T-helper 1 cell treated with Interleukin-12 subunit alpha and Interleukin-12 subunit beta and Interleukin-4 antibody, amounts not matched to agents 30 μg/mL and 1 μg/mL, for 36 hours (primary cell): ENCODE data around the gene HIVEP3.

Experiments used
- H3K27ac Mint-ChIP-seq: one replicate; pipeline ENCODE4 v1.8.0; 2021; ENCODE audit warnings: mild to moderate bottlenecking, mixed read lengths
- H3K27me3 Mint-ChIP-seq: one replicate; pipeline ENCODE4 v1.8.0; 2021; ENCODE audit warnings: low read depth, mixed read lengths
- H3K36me3 Mint-ChIP-seq: one replicate; pipeline ENCODE4 v1.8.0; 2021; ENCODE audit warnings: low read depth, mixed read lengths
- H3K4me1 Mint-ChIP-seq: one replicate; pipeline ENCODE4 v1.8.0; 2021; ENCODE audit warnings: low read depth, mixed read lengths
- H3K4me3 Mint-ChIP-seq: one replicate; pipeline ENCODE4 v1.8.0; 2021; ENCODE audit warnings: mild to moderate bottlenecking, moderate library complexity, mixed read lengths
- H3K9me3 Mint-ChIP-seq: one replicate; pipeline ENCODE4 v1.8.0; 2021; ENCODE audit warnings: mixed read lengths

The HIVEP3 gene

GRCh38 chr1:41728403-41729202 lies 190.1 kb downstream of the HIVEP3 start:
- Mint-ChIP-seq H3K4me3 (peak overlapping the region; percentile 16), H3K27me3 (no peaks in the 10 kb centered on the region), H3K9me3 (peaks cover 4% of the 10 kb centered on the region), H3K36me3 (no peaks in the 10 kb centered on the region), H3K27ac (peak overlapping the region; percentile 38), H3K4me1 (peaks cover 41% of the 10 kb centered on the region)

- no peaks in the 10 kb centered on the region for H3K36me3 Mint-ChIP-seq
- no peak overlapping the region for H3K4me3 Mint-ChIP-seq
- peak overlapping the region; percentile 62 for H3K27ac Mint-ChIP-seq
- peaks cover 40% of the 10 kb centered on the region for H3K4me1 Mint-ChIP-seq
- no peaks in the 10 kb centered on the region for H3K27me3 Mint-ChIP-seq
- H3K9me3 Mint-ChIP-seq, result peaks cover 4% of the 10 kb centered on the region
Observed at GRCh38 chr1:41727749-41728115, 191.0 kb downstream of the HIVEP3 start.

GRCh38 chr1:41726899-41727748 lies 191.6 kb downstream of the HIVEP3 start:
- Mint-ChIP-seq H3K27ac (peak overlapping the region; percentile 62), H3K4me3 (peak overlapping the region; percentile 66), H3K4me1 (peaks cover 43% of the 10 kb centered on the region)

GRCh38 chr1:41726292-41726691 lies 192.4 kb downstream of the HIVEP3 start:
- H3K4me1 Mint-ChIP-seq, result peaks cover 44% of the 10 kb centered on the region
- H3K9me3 Mint-ChIP-seq, result no peaks in the 10 kb centered on the region
- peak overlapping the region; percentile 62 for H3K27ac Mint-ChIP-seq
- H3K4me3 Mint-ChIP-seq, result peak overlapping the region; percentile 66
- H3K27me3 Mint-ChIP-seq, result no peaks in the 10 kb centered on the region
- no peaks in the 10 kb centered on the region for H3K36me3 Mint-ChIP-seq

More at GRCh38 chr1:41726899-41727748, 191.6 kb downstream of the HIVEP3 start:
- no peaks in the 10 kb centered on the region for H3K36me3 Mint-ChIP-seq
- peaks cover 4% of the 10 kb centered on the region for H3K9me3 Mint-ChIP-seq
- no peaks in the 10 kb centered on the region for H3K27me3 Mint-ChIP-seq

GRCh38 chr1:41724926-41725325 lies 193.8 kb downstream of the HIVEP3 start:
- H3K27ac Mint-ChIP-seq, result no peak overlapping the region
- H3K27me3 Mint-ChIP-seq, result no peaks in the 10 kb centered on the region
- H3K4me3 Mint-ChIP-seq, result no peak overlapping the region
- peaks cover 50% of the 10 kb centered on the region for H3K4me1 Mint-ChIP-seq
- no peaks in the 10 kb centered on the region for H3K9me3 Mint-ChIP-seq
- no peaks in the 10 kb centered on the region for H3K36me3 Mint-ChIP-seq

GRCh38 chr1:41724248-41724647 lies 194.5 kb downstream of the HIVEP3 start:
- no peaks in the 10 kb centered on the region for H3K27me3 Mint-ChIP-seq
- H3K4me3 Mint-ChIP-seq, result no peak overlapping the region
- no peaks in the 10 kb centered on the region for H3K9me3 Mint-ChIP-seq
- no peak overlapping the region for H3K27ac Mint-ChIP-seq
- peaks cover 45% of the 10 kb centered on the region for H3K4me1 Mint-ChIP-seq
- no peaks in the 10 kb centered on the region for H3K36me3 Mint-ChIP-seq

GRCh38 chr1:41723786-41724185 lies 194.9 kb downstream of the HIVEP3 start:
- H3K4me1 Mint-ChIP-seq, result peaks cover 44% of the 10 kb centered on the region

GRCh38 chr1:41722184-41722583 lies 196.5 kb downstream of the HIVEP3 start:
- Mint-ChIP-seq H3K27me3 (no peaks in the 10 kb centered on the region), H3K36me3 (no peaks in the 10 kb centered on the region), H3K4me3 (no peak overlapping the region), H3K4me1 (peaks cover 36% of the 10 kb centered on the region), H3K9me3 (no peaks in the 10 kb centered on the region), H3K27ac (no peak overlapping the region)

More at GRCh38 chr1:41723786-41724185, 194.9 kb downstream of the HIVEP3 start:
- Mint-ChIP-seq H3K27ac (no peak overlapping the region), H3K27me3 (no peaks in the 10 kb centered on the region), H3K36me3 (no peaks in the 10 kb centered on the region), H3K9me3 (no peaks in the 10 kb centered on the region), H3K4me3 (no peak overlapping the region)

GRCh38 chr1:41720861-41721410 lies 197.8 kb downstream of the HIVEP3 start:
- Mint-ChIP-seq H3K27me3 (no peaks in the 10 kb centered on the region), H3K9me3 (no peaks in the 10 kb centered on the region), H3K4me3 (no peak overlapping the region), H3K4me1 (peaks cover 32% of the 10 kb centered on the region), H3K36me3 (no peaks in the 10 kb centered on the region), H3K27ac (peak overlapping the region; percentile 53)

- Mint-ChIP-seq H3K9me3 (no peaks in the 10 kb centered on the region), H3K27ac (no peak overlapping the region), H3K4me3 (no peak overlapping the region), H3K4me1 (peaks cover 33% of the 10 kb centered on the region), H3K27me3 (no peaks in the 10 kb centered on the region), H3K36me3 (no peaks in the 10 kb centered on the region)
Observed at GRCh38 chr1:41719590-41719989, 199.1 kb downstream of the HIVEP3 start.

GRCh38 chr1:41719128-41719527 lies 199.6 kb downstream of the HIVEP3 start:
- Mint-ChIP-seq H3K9me3 (no peaks in the 10 kb centered on the region), H3K36me3 (no peaks in the 10 kb centered on the region), H3K27ac (no peak overlapping the region), H3K27me3 (no peaks in the 10 kb centered on the region), H3K4me3 (no peak overlapping the region), H3K4me1 (peaks cover 34% of the 10 kb centered on the region)

- Mint-ChIP-seq H3K36me3 (no peaks in the 10 kb centered on the region), H3K4me1 (peaks cover 36% of the 10 kb centered on the region), H3K27me3 (no peaks in the 10 kb centered on the region), H3K4me3 (no peak overlapping the region), H3K9me3 (no peaks in the 10 kb centered on the region), H3K27ac (no peak overlapping the region)
Observed at GRCh38 chr1:41718497-41718896, 200.2 kb downstream of the HIVEP3 start.

- Mint-ChIP-seq H3K27ac (no peak overlapping the region), H3K9me3 (no peaks in the 10 kb centered on the region), H3K36me3 (no peaks in the 10 kb centered on the region), H3K4me1 (peaks cover 30% of the 10 kb centered on the region), H3K4me3 (no peak overlapping the region), H3K27me3 (no peaks in the 10 kb centered on the region)
Observed at GRCh38 chr1:41716188-41717130, 202.3 kb downstream of the HIVEP3 start.
